B cell (primary cell): ENCODE results near the gene PRKN.

Source experiments
- CTCF ChIP-seq: fragments of 200-600 bp; IDR thresholded peaks from one replicate; pipeline ENCODE4 v1.8.0; 2022; ENCODE audit warnings: antibody characterized with exemption, mild to moderate bottlenecking
- EZH2 ChIP-seq: IDR thresholded peaks from 2 replicates; pipeline ENCODE4 v1.6.1; 2012; ENCODE audit warnings: borderline replicate concordance, low read depth, mild to moderate bottlenecking, moderate library complexity, low read length; ENCODE audit not compliant: insufficient read depth, poor library complexity, severe bottlenecking

DNA sequence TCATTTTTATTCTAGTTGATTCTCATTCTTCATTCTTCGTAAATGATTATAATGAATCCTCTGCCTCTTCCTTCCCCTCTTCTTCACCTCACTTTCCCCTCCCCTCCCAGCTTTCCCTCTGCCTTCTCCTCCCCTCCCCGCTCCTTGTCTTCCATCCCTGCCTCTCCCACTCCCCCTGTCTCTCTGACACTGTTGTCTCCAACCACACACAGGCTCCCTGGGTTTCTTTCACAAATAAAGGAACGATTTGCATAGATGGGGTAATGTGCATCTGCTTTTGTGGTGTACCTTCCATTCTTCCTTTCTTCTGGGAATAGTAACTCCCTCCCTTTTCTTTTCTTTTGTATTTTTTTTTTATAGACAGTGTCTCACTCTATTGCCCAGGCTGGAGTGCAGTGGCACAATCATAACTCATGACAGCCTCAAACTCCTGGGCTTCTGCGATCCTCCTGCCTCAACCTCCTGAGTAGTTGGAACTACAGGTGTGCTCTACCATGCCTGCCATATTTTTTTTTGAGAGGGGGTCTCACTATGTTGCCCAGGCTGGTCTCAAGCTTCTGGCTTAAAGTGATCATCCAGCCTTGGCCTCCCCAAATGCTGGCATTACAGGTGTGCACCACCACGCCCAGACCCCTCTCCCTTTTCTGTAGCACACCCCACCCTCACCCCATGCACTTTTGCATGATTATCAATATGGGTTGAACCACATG lies 318.6 kb downstream of the PRKN start:
- TF ChIP-seq CTCF, result no peak
- no peak for TF ChIP-seq EZH2
